Esophagus (tissue), 2 donors: ENCODE results near the gene VEZT. TPM values are rescaled to one million over a fixed set of nuclear protein-coding genes. Genes with fewer than 3 reads are reported as not detected.
A peak's percentile ranks its signal among the peaks of the same experiment; 100 is the strongest.

ENCODE experiments used
- H3K27ac ChIP-seq, 2 donors: one replicate each; pipeline ENCODE4 v1.5.1; 2013; ENCODE audit warnings: low read depth in 2 of 2, mild to moderate bottlenecking in 2 of 2, inconsistent platforms in 1 of 2, low read length in 1 of 2, moderate library complexity in 1 of 2
- H3K27me3 ChIP-seq, 2 donors: one replicate each; pipeline ENCODE4 v1.6.1; 2013; ENCODE audit warnings: low read length in 2 of 2, control low read depth in 1 of 2, mild to moderate bottlenecking in 1 of 2; ENCODE audit not compliant: insufficient read depth in 2 of 2, control insufficient read depth in 1 of 2
- H3K36me3 ChIP-seq, 2 donors: one replicate each; pipeline ENCODE4 v1.6.1; 2013; ENCODE audit warnings: low read length in 1 of 2; ENCODE audit not compliant: control insufficient read depth in 2 of 2, insufficient read depth in 2 of 2
- H3K4me1 ChIP-seq, 2 donors: one replicate each; pipeline ENCODE4 v1.6.1; 2013; ENCODE audit warnings: low read length in 1 of 2; ENCODE audit not compliant: control insufficient read depth in 2 of 2, insufficient read depth in 2 of 2
- H3K4me3 ChIP-seq, 2 donors: one replicate each; pipeline ENCODE4 v1.5.1; 2013; ENCODE audit warnings: low read length in 2 of 2, mild to moderate bottlenecking in 2 of 2, low read depth in 1 of 2, moderate library complexity in 1 of 2
- H3K9me3 ChIP-seq, 2 donors: one replicate each; pipeline ENCODE4 v1.6.1; 2013; ENCODE audit warnings: mild to moderate bottlenecking in 2 of 2, low read depth in 1 of 2, low read length in 1 of 2, moderate library complexity in 1 of 2; ENCODE audit not compliant: control insufficient read depth in 2 of 2, insufficient read depth in 1 of 2
- WGBS, 2 donors: extraction: QIAGEN DNeasy Blood & Tissue Kit; methylation state at CpG; one replicate each; pipeline ENCODE4 v1.1.7; 2013; 5-methylcytosine and 5-hydroxymethylcytosine counted together
- polyA plus RNA-seq, 2 donors: library from polyadenylated mRNA; stranded (reverse); fragments of 200-250 nt; gene quantifications; one replicate each; pipeline ENCODE4 v1.2.3, GENCODE V29; 2013
- donor health status: healthy with polysubstance abuse.
- donor health status: Bipolar disorder and iron deficiency.

VEZT gene
- polyA plus RNA-seq, result 10 to 100 TPM; 22.7 to 23.9 TPM

DNA sequence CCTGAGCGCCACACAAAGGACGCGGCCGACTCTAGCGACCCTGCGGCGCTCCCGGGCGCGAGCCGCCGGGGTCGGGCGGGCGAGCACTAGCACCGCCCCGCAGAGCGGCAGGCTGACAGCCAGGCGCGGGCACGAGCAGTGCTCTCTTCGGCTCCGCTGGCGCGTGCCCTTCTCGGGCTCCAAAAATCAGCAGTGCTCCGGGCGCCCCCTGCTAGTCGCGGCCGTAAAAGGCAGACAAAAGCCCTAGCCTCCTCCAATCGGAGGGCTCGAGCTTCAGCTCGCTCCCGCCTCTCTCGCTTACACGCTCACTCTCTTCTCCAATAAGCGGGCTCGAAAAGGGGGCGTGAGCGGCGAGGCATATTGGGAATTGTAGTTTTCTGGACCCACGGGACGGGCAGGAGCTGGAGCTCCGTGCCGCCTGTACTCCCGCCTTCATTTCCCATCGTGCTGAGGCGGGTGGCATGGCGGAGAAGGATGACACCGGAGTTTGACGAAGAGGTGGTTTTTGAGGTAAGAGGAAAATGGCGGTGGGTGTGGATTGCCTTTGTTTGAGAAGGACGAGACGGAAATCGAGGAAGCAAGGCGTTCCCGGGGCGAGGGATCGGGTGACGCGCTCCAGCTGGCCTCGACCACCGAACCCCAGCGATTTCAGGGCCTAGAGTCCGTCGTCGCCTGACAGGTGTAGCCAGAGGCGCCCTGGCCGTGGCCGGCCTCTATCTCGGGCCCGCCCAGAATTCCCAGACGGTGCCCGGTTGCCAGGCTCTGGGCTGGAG lies at the start of gene VEZT, which contains the start of gene FGD6:
VEZT (plus strand) TSS at position 431 of the 773 bp plus-strand sequence; CDS start at position 475, 44 bp downstream.
FGD6 (minus strand) TSS at position 91 of the 773 bp plus-strand sequence. CDS start 227 bp downstream, outside the sequence.
- no peaks in the 10 kb centered on the region for H3K27me3 ChIP-seq
- H3K4me1 ChIP-seq, result no peaks in the 10 kb centered on the region
- WGBS, 2 donors, result 0 to 1% methylated on average over 73 to 75 of the region's 75 CpGs
- peak within 1 kb of the TSS; percentile 97 to 99 for H3K27ac ChIP-seq
- peak within 1 kb of the TSS; percentile 78 to 93 for H3K4me3 ChIP-seq
- H3K9me3 ChIP-seq, result no peaks in the 10 kb centered on the region
- no peaks in the 10 kb centered on the region for H3K36me3 ChIP-seq

GRCh38 chr12:95168746-95169145 lies 48.9 kb upstream of the VEZT start:
- no peak overlapping the region for H3K27ac ChIP-seq

GRCh38 chr12:95169368-95169767 lies 48.2 kb upstream of the VEZT start:
- no peaks in the 10 kb centered on the region for H3K27me3 ChIP-seq
- H3K9me3 ChIP-seq, result no peaks in the 10 kb centered on the region
- H3K4me1 ChIP-seq, result peaks cover 0 to 3% of the 10 kb centered on the region in 2 donors
- no peaks in the 10 kb centered on the region for H3K36me3 ChIP-seq
- no peak overlapping the region for H3K4me3 ChIP-seq
- H3K27ac ChIP-seq, result no peak overlapping the region
- WGBS, 2 donors, result 49 to 56% methylated on average over 4 of the region's 4 CpGs

More at GRCh38 chr12:95168746-95169145, 48.9 kb upstream of the VEZT start:
- H3K27me3 ChIP-seq, result no peaks in the 10 kb centered on the region
- no peak overlapping the region for H3K4me3 ChIP-seq
- no peaks in the 10 kb centered on the region for H3K36me3 ChIP-seq
- H3K9me3 ChIP-seq, result no peaks in the 10 kb centered on the region
- no peaks in the 10 kb centered on the region for H3K4me1 ChIP-seq
- 80 to 82% methylated on average over 2 of the region's 2 CpGs for WGBS, 2 donors

DNA sequence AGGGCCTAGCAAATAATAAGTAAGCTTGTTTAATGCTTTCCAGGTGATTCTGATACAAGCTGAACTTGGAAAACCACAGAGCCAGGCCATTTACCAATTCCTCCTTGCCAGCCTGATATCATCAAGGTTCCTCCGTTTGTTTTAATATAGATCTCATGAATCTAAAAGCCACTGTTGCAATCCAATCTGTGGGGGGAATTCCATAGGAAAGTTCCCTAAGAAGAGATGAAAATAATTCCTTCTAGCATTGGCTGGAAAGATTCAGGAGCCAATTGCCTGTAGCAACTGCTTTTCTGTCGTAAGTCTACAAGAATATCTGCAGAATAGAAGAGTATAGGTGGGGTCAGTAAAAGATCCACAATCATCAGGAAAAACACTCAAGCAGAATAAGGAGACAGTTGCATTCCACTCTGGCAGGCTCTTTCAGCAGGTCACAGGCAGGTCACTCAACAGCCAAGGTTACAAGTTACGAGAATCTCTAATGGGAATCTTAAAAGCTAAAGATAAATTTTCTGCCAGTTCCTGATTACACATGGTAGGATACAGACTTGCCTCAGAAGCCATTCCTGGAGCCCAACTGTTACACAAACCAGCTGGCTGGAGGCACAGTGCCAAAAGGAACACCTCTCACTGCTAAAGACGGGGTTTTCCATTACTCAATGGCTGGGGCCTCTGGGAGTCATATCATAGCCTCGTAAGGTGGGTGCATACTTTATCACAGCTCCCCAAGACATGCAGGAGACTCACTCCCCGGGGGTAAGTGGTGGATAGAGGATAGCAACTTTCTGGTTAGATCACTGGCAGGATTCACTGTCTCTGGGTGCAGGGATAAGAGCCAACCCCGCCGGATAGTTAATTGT lies 44.0 kb upstream of the VEZT start:
- no peaks in the 10 kb centered on the region for H3K36me3 ChIP-seq
- H3K4me1 ChIP-seq, result peaks cover 0 to 3% of the 10 kb centered on the region in 2 donors
- H3K9me3 ChIP-seq, result no peaks in the 10 kb centered on the region
- no peaks in the 10 kb centered on the region for H3K27me3 ChIP-seq
- peak overlapping the region; percentile 42 to 67 for H3K27ac ChIP-seq
- H3K4me3 ChIP-seq, result no peak overlapping the region
- WGBS, 2 donors, result 20 to 28% methylated on average over 8 of the region's 8 CpGs

DNA sequence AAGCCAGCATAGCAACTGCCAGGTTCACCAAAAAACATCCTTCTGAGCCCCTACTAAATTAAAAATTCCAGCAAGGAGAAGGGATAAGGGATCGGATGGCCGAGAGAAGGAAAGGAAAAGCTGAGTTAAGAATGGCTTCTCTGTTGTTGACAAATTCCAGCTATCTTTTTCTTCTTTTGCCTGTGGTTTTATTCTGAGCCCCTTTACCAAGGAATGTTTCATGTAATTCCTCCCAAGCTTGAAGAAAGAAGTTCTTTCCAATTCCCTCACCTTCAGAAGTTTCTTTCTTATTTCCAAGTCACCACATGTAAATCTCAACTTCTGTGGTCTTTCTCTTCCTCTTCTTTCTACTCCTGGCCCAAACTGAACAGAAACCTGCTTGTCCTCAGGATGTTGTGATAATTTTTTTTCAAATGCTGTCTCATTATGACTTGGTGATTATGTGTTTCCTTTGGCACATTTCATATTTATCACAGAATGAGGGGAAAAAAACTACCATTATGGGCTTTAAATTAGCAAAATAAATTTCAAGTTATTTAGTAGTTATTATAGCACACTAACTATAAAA lies 40.3 kb upstream of the VEZT start:
- Histone ChIP-seq H3K27me3 (no peaks in the 10 kb centered on the region), H3K4me1 (peaks cover 0 to 3% of the 10 kb centered on the region in 2 donors), H3K27ac (no peak overlapping the region), H3K9me3 (no peaks in the 10 kb centered on the region), H3K4me3 (no peak overlapping the region), H3K36me3 (no peaks in the 10 kb centered on the region)
- 89 to 92% methylated on average over 2 of the region's 2 CpGs for WGBS, 2 donors

DNA sequence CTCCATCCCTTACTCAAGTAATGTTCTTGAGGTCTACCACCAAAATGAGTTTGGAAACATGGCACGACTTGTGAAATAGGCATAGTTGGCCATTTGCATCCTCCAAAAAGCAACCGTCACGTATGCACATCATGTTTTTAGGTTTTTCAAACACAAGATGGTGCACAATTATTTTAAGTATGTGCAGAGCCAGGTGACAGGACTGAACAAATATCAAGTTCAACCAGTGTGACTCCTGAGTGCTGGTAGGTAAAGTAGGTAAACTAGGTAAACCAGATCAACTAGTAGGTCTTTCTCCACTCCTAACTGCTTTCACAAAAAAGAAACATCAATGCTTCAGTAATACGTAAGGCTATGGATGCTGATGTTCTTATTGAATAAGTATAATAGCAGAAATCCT lies 39.5 kb upstream of the VEZT start:
- whole genome bisulfite sequencing, 2 donors, result 76 to 78% methylated on average over 4 of the region's 4 CpGs
- Histone ChIP-seq H3K36me3 (no peaks in the 10 kb centered on the region), H3K27me3 (no peaks in the 10 kb centered on the region), H3K9me3 (no peaks in the 10 kb centered on the region), H3K4me1 (peaks cover 3% of the 10 kb centered on the region in 2 donors), H3K27ac (no peak overlapping the region), H3K4me3 (no peak overlapping the region)

GRCh38 chr12:95179011-95179410 lies 38.6 kb upstream of the VEZT start:
- 74% methylated on average over 5 of the region's 5 CpGs for WGBS, 2 donors
- Histone ChIP-seq H3K4me1 (peaks cover under 1 to 4% of the 10 kb centered on the region in 2 donors), H3K4me3 (no peak overlapping the region), H3K9me3 (no peaks in the 10 kb centered on the region), H3K36me3 (no peaks in the 10 kb centered on the region), H3K27me3 (no peaks in the 10 kb centered on the region), H3K27ac (no peak overlapping the region)

DNA sequence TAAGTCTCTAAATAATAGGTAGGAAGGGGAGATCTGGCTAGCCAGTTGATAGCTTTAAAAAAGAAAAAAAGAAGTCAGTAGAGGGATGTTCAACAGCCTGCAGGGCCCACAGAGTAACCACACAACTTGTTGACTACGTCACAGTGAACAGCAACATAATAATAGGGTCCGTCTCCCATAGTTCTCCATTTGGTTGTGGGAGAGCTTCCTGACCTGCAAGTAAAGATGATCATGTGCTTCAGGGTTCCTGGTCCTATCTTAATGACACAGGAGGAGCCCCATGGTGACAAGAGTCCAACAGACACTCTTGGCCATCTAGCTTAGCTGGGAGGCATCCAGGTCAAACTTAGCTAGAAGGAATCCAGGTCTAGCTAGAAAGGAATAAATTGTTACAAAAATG lies 36.5 kb upstream of the VEZT start:
- H3K4me3 ChIP-seq, result no peak overlapping the region
- 89 to 90% methylated on average over 2 of the region's 2 CpGs for WGBS, 2 donors

DNA sequence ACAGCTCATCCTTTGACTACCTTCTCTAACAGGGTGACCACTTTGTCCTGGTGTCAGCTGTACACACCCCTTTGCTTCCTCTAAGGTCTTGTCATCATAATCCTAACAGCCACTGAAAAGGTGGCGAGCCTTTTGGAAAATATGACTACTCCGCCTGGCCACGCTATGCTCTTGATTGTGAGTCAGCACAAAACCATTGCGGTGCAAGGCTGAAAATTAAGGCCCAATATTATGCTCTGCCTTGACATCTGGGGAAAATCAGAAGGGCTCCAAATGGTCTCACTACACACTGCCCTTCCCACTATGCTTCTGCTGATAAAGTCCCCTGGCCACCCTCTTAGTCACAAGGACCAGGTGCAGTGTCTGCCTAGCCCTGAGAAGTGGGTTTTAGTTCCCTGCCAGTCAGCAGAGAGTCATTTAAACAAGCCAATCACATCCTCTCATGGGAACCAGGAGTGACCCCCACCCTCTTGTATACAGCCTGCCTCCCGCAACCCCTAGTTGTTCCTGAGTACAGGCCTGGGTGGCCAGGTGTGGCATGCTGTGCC lies 34.7 kb upstream of the VEZT start:
- WGBS, 2 donors, result 63 to 77% methylated on average over 5 of the region's 5 CpGs
- H3K36me3 ChIP-seq, result no peaks in the 10 kb centered on the region
- no peak overlapping the region for H3K4me3 ChIP-seq
- H3K27ac ChIP-seq, result peak overlapping the region in 1 of 2 donors; percentile 41
- no peaks in the 10 kb centered on the region for H3K9me3 ChIP-seq
- H3K4me1 ChIP-seq, result peaks cover 0 to 4% of the 10 kb centered on the region in 2 donors
- no peaks in the 10 kb centered on the region for H3K27me3 ChIP-seq

More for the DNA sequence above, 36.5 kb upstream of the VEZT start:
- H3K27ac ChIP-seq, result no peak overlapping the region
- no peaks in the 10 kb centered on the region for H3K27me3 ChIP-seq
- H3K9me3 ChIP-seq, result no peaks in the 10 kb centered on the region
- H3K36me3 ChIP-seq, result no peaks in the 10 kb centered on the region
- peaks cover 0 to 4% of the 10 kb centered on the region in 2 donors for H3K4me1 ChIP-seq
